Globus pallidus (tissue), 1 donor: Measurements from ENCODE around the gene AATF.

Source experiments
- DNase-seq: peaks from one replicate; pipeline ENCODE4 v3.0.0-alpha.2; 2015; ENCODE audit warnings: low spot score

Gene AATF

DNA sequence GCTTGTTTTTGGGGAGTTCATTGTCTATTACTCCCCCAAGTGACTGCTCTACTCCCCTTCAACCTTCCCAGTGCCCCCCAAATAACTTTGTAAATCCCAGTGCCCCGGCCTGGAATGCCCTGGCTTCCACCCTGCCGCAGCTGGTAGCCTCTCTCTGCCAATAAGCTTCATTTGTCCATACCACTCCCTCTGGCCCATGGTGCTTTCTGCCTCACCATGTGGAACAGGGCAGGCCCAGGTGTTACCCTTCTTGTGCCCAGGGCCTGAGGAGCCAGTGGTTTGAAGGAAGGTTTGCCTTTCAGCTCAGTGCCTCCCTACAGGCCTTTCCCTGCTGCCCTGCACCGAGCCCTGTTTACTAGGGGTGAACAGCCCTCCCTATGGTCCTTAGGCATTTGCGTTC is 134.2 kb downstream of the AATF start:
- no peak for DNase-seq

DNA sequence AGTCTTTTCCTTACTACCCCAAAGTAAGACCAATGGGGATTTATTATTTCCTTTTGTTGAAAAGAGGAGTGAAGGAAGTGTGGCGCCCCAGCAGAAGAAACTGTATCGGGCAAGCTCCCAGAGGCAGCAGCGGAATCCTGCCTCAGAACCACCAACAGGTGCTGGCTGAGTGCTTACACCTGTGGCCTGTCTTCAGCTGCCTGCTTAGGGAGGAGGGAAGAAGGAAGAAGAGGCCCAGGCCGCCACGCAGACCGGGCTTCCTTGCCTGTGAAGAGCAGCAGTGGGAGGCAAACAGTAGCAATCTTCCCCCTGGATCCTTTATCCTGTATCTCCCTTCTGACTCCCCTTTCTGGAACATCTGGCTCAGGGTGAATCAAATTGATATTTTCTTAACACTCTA is 134.7 kb downstream of the AATF start:
- DNase-seq = no peak

GRCh38 chr17:37084372-37084771 is 135.6 kb downstream of the AATF start:
- no peak for DNase-seq

DNA sequence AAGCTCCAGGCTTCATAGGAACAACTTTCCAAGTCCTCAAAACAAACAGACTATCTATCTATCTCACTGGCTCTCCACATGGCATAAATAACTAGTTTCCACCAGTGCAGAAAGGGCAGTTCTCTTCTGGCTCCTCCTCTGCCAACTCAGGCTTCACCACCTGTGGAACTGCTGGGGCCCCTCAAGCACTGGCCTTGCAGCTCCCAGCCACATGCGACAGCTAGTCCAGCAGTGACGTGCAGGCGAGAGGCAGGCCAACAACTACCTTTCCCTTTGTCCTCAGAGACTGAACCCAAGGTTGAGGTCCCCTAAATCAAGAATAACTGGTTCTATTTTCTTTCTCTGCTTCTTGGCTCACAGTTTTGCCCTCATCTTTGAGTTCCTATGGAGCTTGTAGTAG is 137.6 kb downstream of the AATF start:
- DNase-seq = no peak

DNA sequence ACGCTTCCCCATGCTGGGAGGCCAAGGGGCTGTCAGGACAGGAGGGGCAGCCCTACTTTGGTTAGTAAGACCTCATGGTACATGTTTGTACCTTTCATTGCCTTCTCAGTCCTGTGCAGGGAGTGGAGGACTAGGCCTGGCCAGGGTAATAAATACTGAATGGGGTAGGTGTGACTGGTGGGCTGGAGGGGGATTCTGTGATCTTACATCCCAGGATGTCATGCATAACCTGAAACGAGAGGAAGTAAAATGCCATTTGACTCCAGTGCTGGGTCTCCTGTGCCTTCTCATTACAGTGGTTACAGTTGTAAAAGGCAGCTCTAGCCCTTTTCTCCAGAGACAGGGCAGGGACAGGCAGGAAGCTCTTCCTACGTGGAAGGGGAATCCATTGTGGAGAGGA is 138.2 kb downstream of the AATF start:
- no peak for DNase-seq

DNA sequence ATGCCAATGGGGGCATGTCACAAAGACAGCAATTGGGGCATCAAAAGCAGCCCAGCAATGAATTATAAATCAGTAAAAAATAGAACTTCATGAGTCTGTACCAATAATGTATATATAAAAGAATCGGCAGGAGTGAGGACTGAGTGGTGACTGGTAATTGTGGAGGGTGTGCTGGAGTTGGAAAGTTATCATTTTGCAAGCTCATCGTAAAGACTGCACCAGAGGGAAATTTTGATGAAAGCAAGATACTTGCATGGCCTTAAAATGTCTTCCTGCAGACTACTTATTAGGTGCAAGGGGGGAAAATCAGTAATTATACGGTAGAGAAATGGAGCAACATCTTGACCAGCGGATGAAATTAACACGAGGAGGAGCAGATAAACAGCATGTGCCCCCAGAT is 138.9 kb downstream of the AATF start:
- no peak for DNase-seq

- DNase-seq = no peak
Measured at GRCh38 chr17:37088459-37088858, 139.7 kb downstream of the AATF start.

DNA sequence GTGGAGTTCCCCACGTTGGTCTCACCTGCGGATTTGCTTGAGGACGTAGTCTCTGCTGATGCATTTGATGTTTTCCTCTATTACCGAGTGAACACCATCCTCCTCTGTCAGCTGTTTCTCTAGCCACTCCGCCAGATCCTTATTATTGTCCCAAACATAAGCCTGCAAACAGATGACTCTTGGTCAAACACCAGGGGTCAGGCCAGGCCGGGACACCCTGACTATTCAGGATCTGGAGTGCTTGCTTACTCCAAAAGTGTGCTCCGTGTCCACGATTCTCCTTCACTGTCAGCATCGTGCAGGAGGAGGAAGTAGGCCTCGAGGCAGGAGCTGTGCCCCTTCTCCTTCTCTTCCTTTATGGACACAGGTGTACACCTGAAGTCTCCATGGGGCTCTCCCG is 140.2 kb downstream of the AATF start:
- peak; percentile 51 for DNase-seq

DNA sequence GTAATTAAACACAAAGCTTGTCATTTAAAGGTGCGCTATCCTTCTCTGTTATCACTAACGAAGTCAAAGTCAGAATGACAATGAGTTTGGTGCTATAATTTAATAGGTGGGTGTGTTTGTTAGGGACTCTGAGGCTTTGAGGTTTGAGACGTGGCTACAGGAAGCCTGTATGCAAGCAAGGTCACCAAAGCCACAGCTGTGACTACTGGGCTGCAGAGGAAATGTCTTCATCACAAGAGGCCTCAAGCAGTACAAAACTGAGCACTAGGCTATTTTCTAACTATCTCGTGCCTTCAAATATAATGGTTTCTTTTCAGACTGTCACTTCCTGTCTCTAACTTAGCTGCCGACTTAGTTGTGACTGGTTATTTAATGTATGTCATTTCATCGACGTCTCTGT is 141.2 kb downstream of the AATF start:
- DNase-seq = no peak

DNA sequence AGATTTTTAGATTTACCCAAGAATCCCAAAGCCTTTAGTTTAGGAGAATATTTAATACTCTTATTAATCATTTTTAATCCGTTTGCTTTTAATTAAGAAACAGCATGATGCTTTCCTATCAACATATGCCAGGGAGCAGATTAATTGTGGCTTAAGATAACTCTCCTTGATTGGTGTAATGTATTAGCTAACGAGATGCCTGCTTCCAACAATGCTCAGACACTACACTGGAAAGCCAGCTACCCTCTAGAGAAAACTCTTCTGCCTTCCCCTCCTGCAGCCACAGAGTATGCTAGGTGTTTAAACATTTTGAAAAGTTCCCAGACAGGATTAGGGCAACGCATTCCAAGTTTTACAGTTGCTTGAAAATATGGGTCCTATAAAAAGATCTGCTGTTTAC is 142.2 kb downstream of the AATF start:
- DNase-seq = no peak

DNA sequence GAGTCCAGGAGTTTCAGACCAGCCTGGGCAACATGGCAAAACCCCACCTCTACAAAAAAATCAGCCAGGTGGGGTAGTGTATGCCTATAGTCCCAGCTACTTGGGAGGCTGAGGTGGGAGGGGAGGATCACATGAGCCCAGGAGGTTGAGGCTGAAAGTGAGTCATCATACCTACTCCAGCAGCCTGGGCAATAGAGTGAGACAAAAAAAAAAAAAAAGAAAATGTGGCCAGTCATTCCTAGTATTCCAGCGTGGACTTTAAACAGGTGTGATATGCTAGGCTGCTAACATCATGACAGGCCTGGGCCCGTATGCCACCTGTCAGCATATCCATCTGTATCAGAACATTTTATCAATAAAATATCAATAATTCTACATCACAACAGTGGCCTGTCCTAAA is 143.3 kb downstream of the AATF start:
- DNase-seq = no peak

DNA sequence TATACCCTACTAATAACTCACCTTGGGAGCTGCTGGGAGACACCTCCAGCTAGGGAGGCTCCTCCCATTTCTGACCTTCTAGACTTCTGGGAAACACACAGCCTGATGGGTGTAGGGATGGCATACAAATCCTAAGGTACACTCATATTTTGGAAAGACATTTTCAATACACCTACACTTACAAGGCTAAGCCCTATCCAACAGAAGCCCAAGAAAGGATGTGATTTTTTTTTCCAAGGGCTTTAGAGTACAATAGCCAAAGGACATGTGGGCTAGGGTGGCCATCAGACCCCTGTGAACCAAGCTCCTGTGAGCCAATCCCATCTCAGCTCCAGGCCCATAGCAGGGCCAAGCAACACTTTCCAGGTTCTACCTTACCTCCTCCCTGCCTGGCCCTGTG is 143.9 kb downstream of the AATF start:
- no peak for DNase-seq

- no peak for DNase-seq
Measured at GRCh38 chr17:37094391-37094790, 145.6 kb downstream of the AATF start.

DNA sequence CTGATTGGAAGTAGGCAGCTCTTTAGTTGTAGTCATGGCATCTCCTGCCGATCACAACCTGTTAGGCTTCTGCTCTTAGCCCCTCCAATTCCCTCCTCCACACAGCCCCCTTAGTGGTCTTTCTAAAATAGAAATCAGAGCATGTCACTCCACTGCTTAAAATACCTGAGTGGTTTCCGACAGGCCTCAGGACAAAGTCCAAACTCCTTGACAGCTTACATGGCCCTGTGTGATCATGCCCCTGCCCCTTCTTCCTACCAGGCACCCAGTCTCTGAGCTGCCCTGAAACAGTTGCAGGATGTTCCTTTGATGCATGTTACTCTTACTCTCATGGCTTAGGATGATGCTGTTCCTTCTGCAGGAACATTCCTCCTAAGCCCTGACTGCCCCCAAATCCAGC is 147.3 kb downstream of the AATF start:
- no peak for DNase-seq

DNA sequence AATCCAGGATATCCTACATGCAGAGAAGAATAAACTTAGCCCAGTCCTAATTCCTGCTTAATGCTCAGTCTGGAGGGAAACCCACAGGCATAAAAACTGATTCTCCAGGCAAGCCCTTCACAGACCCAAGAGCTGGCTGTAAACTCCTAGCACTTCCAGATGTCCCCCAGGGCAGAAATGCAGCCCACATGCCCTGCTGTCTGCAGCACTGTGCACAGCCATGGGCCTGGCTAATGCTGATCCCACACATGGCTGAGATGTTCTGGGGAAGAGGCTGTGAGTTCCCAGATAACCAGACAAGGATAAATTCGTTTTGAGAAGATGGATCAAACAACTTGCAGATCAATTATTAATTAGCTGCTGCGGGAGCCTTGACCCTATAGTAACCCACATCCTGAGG is 148.4 kb downstream of the AATF start:
- no peak for DNase-seq

GRCh38 chr17:37098152-37098551 is 149.4 kb downstream of the AATF start:
- DNase-seq = no peak

DNA sequence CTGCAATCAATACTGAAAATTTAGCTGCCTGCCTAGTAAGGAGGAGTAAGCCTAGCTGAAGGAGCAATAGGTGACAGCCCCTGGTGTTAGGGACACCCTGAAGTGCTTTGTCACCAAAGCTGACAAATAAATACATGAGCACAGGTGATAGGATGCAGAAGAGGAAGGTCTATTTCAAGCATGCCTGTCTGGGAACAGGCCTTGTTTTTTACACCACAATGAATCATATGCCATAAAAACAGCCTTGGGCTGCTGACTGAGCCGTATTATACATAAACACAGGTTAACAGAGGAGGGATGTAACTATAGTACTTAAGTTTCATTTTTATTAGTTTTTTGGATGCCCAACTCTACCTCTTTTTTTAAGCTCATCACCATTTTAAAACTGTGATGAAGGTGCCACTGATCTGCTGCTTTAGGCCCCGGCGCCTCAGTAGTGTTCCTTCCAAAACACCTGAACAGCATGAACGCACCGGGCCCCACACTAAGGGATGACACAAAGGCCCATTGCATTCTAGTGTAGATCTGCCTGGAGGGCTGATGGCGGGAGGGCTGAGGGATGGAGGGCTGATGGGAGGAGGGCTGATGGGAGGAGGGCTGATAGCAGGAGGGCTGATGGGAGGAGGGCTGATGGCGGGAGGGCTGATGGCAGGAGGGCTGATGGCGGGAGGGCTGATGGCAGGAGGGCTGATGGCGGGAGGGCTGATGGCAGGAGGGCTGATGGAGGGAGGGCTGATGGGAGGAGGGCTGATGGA is 150.3 kb downstream of the AATF start:
- no peak for DNase-seq

DNA sequence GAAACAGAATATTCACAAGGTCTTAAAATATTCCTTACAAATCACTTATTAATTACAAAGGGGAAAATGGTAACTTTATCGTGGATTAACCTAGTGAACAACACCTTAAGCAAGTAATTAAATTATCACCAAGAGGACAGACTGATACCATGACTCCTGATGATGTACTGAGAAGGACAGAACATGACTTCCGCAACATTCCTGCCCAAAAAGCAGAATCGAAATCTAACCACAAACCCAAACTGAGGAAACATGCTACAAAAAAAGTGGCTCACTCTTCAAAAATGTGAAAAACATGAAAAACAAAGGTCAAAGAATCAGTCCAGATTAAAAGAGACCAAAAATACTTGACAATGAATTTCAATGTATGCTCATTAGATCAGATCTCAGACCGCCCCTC is 151.5 kb downstream of the AATF start:
- no peak for DNase-seq

DNA sequence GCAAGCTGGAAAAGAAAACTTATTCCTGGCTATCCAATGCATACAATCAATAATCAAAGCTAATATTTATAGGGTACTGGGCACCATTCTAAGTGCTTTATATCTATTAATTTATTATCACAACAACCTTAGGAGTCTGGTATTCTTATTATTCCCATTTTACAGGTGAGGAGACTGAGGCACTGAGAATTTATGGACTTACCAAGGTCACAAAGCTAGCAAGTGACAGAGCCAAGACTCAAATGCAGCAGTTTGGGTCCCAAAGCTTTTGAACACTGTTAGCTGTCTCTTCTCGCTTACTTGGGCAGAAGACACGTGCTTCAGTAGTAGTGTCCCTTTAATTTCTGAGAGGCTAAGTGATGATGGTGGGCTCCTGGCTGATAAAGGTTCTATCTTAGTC is 152.6 kb downstream of the AATF start:
- DNase-seq = no peak

DNA sequence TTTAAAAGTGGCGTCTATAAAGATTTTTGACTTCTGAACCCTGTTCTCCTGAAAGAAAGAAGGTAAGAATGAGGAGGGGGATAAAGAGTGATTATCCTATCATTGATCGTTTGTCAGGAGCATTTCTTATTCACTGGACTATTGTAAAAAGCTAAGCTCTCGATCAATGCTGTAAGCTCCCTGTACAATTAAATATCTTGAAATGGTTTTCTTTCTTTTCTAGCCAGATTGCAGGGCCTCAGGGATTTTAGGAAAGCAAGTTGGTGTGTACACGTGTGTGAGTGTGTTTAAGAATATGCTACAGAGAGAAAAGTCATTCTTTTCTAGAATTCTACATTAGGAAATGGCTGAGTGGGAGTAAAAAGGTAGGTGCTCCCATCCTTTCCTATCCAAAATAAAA is 154.5 kb downstream of the AATF start:
- DNase-seq = no peak

- DNase-seq = no peak
Measured at GRCh38 chr17:37106049-37106448, 157.3 kb downstream of the AATF start.
